Measurements from ENCODE around the gene PPM1E.

The PPM1E gene

DNA sequence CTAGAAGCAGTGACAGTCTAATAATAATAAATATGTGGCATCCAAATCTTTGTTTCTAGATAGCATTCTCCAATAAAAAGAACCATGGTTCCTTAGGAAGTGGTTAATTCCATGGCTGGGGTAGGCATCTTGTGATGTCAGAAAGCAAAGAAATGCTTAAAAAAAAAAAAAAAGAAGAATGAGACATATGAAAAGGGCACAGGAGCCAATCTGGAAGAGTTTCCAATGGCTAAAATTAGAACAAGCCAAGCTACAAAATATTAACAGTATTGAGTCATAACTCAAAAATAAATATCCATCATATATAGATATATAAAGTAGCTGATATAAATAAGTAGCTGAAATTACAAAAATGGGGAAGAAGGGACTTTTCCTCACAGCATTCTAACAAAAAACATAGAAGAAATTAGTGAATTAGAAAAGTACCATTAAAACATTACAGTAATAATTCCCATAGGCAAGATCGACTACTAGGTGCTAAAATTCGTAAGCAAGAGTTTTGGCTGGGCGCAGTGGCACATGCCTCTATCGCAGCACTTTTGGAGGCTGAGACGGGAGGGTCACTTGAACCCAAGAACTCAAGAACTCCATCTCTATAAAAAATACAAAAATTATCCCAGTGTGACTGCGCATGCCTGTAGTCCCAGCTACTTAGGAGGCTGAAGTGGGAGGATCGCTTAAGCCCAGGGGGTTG lies 239.7 kb downstream of the PPM1E start:
- Mint-ChIP-seq H3K9me3 (no peaks in the 10 kb centered on the region), H3K27ac (no peak overlapping the region), H3K4me1 (peaks cover 4% of the 10 kb centered on the region), H3K27me3 (no peaks in the 10 kb centered on the region), H3K4me3 (no peak overlapping the region), H3K36me3 (peaks cover 21% of the 10 kb centered on the region)
- CTCF ChIA-PET: interaction anchor here (0.6 to 0.8 kb wide), 2 partner anchors 16 to 436 kb away, joined by 3 read pairs; no protein-coding TSS in a partner anchor
- no peak for DNase-seq

DNA sequence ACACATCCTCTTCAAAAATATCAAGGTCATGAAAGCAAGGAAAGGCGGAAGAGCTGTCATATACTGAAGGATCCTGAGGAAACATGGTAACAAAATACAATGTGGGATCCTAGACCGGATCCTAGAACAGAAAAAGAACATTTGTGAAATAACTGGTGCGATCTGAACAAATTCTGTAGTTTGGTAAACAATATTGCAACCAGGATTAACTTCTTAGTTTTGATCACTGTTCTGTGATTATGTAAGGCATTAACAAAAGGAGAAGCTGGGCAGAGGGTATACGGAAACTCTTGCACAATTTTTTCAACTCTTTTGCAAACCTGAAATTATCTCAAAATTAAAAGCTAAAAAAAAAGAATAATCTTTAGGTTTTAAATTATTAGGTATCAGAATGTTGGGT lies 241.3 kb downstream of the PPM1E start:
- no peaks in the 10 kb centered on the region for H3K9me3 Mint-ChIP-seq
- no peak overlapping the region for H3K27ac Mint-ChIP-seq
- peaks cover 27% of the 10 kb centered on the region for H3K36me3 Mint-ChIP-seq
- H3K4me1 Mint-ChIP-seq: peaks cover 16% of the 10 kb centered on the region
- H3K4me3 Mint-ChIP-seq: no peak overlapping the region
- H3K27me3 Mint-ChIP-seq: no peaks in the 10 kb centered on the region
- CTCF ChIA-PET: no interaction called here
- DNase-seq: no peak

DNA sequence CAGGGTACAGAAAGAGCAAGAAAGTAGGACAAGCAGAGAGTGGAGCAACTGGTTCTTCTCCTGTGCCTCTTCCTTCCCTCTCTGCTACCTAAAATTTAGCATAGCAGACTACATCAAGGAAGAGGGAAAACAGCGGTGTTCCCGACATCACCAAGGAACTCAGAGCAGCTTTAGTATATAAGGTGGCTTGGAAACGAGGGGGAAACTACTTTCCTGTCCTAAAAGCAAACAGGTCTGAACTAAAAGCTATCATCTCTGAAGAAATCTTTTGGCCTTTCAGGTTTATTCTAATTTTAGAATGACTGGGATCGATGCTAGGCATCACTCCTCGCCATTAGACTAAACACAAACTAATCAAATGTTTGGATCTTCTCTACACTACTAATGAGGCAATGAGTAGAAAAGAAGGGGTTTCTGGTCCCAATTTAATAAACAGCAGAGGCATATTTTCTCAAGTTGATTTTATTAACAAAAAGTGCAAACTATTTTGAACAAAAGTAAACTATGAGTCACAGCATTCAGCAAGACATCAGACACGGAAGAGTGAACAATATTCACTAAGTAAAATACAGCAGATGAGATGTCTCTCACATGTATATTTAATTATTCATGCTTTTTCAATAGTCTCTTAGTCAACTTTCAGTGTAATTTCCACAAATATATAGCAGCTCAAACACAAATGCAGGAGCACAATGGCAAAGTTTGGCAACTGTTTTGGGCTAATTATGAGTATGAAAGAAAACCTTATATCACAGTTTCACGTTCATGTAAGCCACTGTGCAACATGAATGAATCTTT lies 242.3 kb downstream of the PPM1E start:
- H3K27me3 Mint-ChIP-seq: no peaks in the 10 kb centered on the region
- no peak for DNase-seq
- H3K4me3 Mint-ChIP-seq: no peak overlapping the region
- no peaks in the 10 kb centered on the region for H3K9me3 Mint-ChIP-seq
- H3K36me3 Mint-ChIP-seq: peaks cover 26% of the 10 kb centered on the region
- H3K4me1 Mint-ChIP-seq: peaks cover 19% of the 10 kb centered on the region
- no peak overlapping the region for H3K27ac Mint-ChIP-seq
- CTCF ChIA-PET: no interaction called here

DNA sequence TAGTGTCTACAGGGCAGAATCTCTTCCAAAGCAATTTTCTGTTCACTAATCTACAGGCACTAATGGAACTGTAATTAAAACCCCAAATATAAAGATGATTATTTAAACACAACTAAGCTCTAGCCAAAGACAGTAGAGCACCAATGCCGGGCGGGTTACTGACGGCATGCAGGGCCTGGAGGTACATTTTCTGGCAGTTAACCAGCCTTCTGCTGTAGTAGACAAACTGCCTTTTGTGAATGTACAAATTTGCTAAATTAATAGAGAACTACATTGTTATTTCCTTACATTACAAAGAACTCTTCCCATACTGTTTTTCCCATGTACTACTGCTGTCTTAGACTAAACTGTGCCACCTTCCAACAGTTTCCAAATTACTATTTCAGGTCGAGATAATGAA lies 243.2 kb downstream of the PPM1E start:
- Mint-ChIP-seq H3K27ac (no peak overlapping the region), H3K9me3 (no peaks in the 10 kb centered on the region), H3K36me3 (peaks cover 23% of the 10 kb centered on the region), H3K27me3 (no peaks in the 10 kb centered on the region), H3K4me1 (peaks cover 19% of the 10 kb centered on the region), H3K4me3 (no peak overlapping the region)
- CTCF ChIA-PET: no interaction called here
- no peak for DNase-seq

DNA sequence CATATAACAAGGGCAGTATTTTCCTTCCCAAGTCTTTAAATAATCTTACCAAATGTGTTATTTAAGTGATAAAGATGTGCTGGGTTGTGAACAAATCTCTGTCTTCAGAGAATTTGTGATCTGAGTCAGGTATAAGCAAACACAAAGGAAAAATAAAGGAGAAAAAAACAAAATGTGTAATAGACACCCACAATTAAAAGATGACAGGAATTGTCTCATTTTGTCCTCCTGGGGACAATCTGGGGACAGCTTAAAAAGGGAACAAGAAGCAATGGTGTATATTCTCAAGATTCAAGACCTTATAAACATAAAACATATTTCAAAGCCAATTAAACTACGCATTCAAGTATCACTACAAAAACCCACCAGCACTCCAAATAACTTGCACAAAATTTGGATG lies 243.8 kb downstream of the PPM1E start:
- Mint-ChIP-seq H3K4me1 (peaks cover 21% of the 10 kb centered on the region), H3K9me3 (no peaks in the 10 kb centered on the region), H3K27me3 (no peaks in the 10 kb centered on the region), H3K4me3 (no peak overlapping the region), H3K36me3 (peaks cover 22% of the 10 kb centered on the region), H3K27ac (no peak overlapping the region)
- DNase-seq: no peak
- CTCF ChIA-PET: no interaction called here

DNA sequence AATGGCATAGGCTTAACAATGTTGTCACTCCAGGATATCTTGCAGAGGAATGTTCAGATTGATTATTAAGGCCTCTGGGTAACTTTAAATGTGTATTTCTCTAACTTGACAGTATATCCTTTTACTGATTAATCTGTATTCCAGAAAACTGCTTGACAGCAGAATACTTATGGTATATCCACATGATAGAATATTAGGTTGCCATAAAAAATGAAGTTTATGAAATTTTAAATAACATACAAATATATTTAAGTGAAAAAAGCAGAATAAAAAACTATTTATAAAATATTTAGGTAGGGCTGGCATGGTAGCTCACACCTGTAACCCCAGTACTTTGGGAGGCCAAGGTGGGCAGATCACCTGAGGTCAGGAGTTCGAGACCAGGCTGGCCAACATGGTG lies 244.4 kb downstream of the PPM1E start:
- H3K4me1 Mint-ChIP-seq: peaks cover 24% of the 10 kb centered on the region
- no peak overlapping the region for H3K27ac Mint-ChIP-seq
- CTCF ChIA-PET: interaction anchor here (1.1 kb wide), 1 partner anchor 412 kb away, joined by 3 read pairs; no protein-coding TSS in a partner anchor
- no peak for DNase-seq
- H3K9me3 Mint-ChIP-seq: no peaks in the 10 kb centered on the region
- no peaks in the 10 kb centered on the region for H3K27me3 Mint-ChIP-seq
- H3K36me3 Mint-ChIP-seq: peaks cover 24% of the 10 kb centered on the region
- H3K4me3 Mint-ChIP-seq: no peak overlapping the region

DNA sequence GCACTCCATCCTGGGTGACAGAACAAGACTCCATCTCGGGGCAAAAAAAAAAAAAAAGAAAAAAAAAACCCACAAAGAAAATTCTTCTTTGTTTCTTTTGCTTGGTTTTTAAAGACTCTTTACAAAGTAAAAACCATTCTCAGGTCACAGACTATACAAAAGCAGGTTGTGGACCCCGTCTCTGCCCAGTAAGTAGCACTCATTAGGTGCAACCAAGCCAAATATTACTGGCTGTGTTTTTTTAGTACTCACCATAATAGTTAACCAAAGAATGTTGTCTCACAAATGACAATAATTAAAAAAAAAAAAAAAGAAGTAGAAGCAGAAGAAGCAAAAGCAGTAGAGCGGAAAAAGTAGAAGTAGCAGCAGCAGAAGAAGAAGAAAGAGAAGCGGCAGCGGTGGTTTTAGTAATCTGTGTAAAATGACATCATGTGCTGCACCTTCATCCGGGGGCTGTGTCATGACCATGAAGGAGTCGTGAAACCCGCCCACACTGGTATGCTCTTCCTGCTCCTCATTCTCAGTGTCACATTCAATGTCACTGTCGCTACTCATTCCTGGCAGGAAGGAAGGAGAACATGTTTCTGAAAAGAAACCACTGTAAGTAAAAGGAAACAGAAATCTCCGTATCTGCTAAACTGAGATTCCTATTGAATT lies 245.6 kb downstream of the PPM1E start:
- peaks cover 24% of the 10 kb centered on the region for H3K4me1 Mint-ChIP-seq
- CTCF ChIA-PET: interaction anchor here (0.7 to 4.7 kb wide), 4 partner anchors 26 to 482 kb away, joined by 3 to 29 read pairs (median 4); no protein-coding TSS in a partner anchor
- H3K36me3 Mint-ChIP-seq: peaks cover 23% of the 10 kb centered on the region
- H3K4me3 Mint-ChIP-seq: peak overlapping the region; percentile 74
- H3K9me3 Mint-ChIP-seq: no peaks in the 10 kb centered on the region
- no peaks in the 10 kb centered on the region for H3K27me3 Mint-ChIP-seq
- peak overlapping the region; percentile 96 for H3K27ac Mint-ChIP-seq
- DNase-seq: peak; percentile 86

DNA sequence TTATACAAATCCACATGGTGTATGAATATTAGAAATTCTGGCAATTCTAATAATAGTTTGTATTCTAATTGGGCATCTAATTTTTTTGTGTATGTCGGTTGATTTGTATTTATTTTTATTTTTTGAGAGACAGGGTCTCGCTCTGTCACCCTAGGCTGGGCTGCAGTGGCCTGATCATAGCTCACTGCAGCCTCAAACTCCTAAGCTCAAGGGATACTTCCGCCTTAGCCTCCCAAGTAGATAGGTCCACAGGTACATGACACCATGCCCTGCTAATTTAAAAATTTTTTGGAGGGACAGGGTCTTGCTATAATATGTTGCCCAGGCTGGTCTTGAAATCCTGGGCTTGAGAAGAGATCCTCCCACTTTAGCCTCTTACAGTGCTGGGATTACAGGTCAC lies 246.5 kb downstream of the PPM1E start:
- DNase-seq: no peak
- Mint-ChIP-seq H3K4me3 (no peak overlapping the region), H3K4me1 (peaks cover 24% of the 10 kb centered on the region), H3K27me3 (no peaks in the 10 kb centered on the region), H3K36me3 (peaks cover 21% of the 10 kb centered on the region), H3K27ac (peak overlapping the region; percentile 96), H3K9me3 (no peaks in the 10 kb centered on the region)
- CTCF ChIA-PET: interaction anchor here (4.7 to 5.3 kb wide), 2 partner anchors 291 to 482 kb away, joined by 29 to 35 read pairs; no protein-coding TSS in a partner anchor

DNA sequence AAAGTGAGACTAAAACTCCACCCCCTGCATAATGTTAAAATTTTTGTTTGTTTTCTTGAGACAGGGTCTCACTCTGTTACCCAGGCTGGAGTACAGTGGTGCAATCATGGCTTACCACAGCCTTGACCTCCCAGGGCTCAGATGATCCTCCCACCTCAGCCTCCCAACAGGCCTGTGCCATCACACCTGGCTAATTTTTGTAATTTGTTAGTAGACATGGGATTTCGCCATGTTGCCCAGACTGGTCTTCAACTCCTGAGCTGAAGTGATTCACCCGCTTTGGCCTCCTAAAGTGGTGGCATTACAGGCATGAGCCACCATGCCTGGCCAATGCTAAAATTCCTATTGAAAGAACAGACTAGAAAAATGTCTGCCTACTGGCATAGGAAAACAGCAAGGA lies 247.2 kb downstream of the PPM1E start:
- CTCF ChIA-PET: interaction anchor here (0.9 to 5.3 kb wide), 4 partner anchors 44 to 483 kb away, joined by 4 to 35 read pairs (median 16); no protein-coding TSS in a partner anchor
- Mint-ChIP-seq H3K9me3 (no peaks in the 10 kb centered on the region), H3K4me1 (peaks cover 24% of the 10 kb centered on the region), H3K36me3 (peaks cover 17% of the 10 kb centered on the region), H3K27me3 (no peaks in the 10 kb centered on the region), H3K27ac (no peak overlapping the region), H3K4me3 (no peak overlapping the region)
- DNase-seq: no peak

DNA sequence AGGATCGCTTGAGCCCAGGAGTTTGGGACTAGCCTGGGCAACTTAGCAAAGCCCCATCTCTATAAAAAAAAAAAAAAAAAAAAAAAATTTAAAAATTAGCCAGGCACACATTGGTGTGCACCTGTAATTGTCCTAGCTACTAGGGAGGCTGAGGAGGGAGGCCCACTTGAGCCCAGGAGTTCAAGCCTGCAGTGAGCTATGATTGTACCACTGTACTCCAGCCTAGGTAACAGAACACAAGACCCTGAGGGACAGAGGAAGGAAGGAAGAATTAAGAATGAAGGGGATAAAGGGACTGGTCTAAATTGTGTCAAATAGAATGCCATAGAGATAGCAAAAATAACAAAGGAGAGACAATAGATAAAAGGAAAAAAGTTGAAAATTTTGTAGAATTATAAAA lies 248.2 kb downstream of the PPM1E start:
- no peaks in the 10 kb centered on the region for H3K27me3 Mint-ChIP-seq
- H3K4me3 Mint-ChIP-seq: no peak overlapping the region
- no peaks in the 10 kb centered on the region for H3K9me3 Mint-ChIP-seq
- no peak overlapping the region for H3K27ac Mint-ChIP-seq
- no peak for DNase-seq
- peaks cover 13% of the 10 kb centered on the region for H3K36me3 Mint-ChIP-seq
- H3K4me1 Mint-ChIP-seq: peaks cover 24% of the 10 kb centered on the region
- CTCF ChIA-PET: interaction anchor here (0.6 to 5.3 kb wide), 6 partner anchors 45 to 1730 kb away, joined by 3 to 35 read pairs (median 4); no protein-coding TSS in a partner anchor

DNA sequence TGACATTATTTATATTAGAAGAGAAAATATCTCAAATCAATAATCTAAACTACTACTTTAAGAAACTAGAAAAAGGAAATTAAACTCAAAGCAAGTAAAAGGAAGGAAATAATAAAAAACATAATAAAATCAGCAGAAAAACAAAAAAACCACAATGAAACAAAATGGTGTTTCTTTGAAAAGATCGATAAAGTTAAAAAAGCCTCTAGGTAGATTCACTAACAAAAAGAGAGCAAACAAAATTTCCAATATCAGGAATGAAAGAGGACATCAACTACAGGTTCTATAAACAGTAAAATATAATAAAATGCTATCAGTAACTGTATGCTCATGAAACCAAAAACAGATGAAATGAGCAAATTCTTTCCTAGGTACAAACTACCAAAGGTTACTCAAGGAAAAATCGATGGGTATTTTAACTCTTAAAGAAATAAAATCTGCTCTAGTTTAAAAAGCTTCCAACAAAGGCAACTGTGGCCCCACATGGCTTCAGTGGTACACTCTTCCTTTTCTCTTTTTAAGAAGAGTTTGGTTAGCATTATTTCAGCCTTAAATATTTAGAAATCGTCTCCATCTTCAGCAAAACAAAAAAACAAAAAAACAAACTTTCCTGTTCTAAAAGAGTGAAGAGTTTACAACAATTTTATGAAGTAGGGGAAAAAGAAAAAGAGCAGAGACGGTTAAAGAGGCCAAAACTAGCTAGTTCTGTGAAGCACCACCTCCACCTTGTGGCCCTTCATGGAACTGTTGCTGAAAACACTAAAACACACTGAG lies 248.9 kb downstream of the PPM1E start:
- Mint-ChIP-seq H3K36me3 (peaks cover 10% of the 10 kb centered on the region), H3K4me3 (no peak overlapping the region), H3K4me1 (peaks cover 24% of the 10 kb centered on the region), H3K9me3 (no peaks in the 10 kb centered on the region), H3K27ac (peak overlapping the region; percentile 50), H3K27me3 (no peaks in the 10 kb centered on the region)
- peak; percentile 80 for DNase-seq
- CTCF ChIA-PET: interaction anchor here (0.7 to 5.3 kb wide), 8 partner anchors 287 to 485 kb away, joined by 4 to 35 read pairs (median 10); no protein-coding TSS in a partner anchor

DNA sequence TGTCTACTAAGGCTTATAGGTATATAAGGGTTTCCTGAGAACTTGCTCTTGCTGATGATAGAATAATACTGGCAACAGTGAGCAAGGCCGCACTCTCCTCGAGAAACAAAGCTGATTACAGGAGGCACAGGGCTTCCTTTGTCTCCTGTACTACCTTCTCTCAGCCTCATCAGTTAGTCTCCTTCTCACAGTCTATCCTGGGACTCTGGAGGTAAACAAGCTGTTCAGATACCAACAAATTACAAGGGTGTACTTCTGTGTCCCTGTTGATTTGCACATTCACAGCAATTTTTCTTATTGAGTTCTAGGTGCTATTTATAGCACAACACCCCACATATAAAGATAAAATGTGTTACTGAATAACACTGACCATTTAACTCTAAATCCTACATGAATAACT lies 252.3 kb downstream of the PPM1E start:
- Mint-ChIP-seq H3K9me3 (no peaks in the 10 kb centered on the region), H3K4me1 (peaks cover 6% of the 10 kb centered on the region), H3K27me3 (no peaks in the 10 kb centered on the region), H3K27ac (no peak overlapping the region), H3K36me3 (peaks cover 8% of the 10 kb centered on the region), H3K4me3 (no peak overlapping the region)
- no peak for DNase-seq
- CTCF ChIA-PET: interaction anchor here (0.6 kb wide), 1 partner anchor 103 kb away, joined by 3 read pairs; no protein-coding TSS in a partner anchor

DNA sequence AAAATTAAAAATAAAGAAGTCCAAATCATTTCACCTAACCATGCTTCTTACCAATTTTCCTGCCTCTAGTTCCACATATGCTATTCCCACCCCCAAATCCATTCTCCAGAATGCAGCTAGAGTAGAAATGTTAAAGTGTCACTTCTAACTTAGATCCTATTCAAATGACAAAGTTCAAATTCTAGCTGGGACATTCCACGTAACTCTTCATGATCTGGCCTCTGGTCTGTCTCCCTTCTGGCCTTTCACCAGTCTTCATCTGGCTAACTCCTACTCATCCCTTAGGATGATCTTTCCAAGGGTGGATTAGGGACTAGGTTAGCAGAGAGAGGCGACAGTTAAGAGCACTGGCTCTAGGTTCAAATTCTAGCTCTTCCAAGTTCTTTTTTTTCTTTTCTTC lies 253.1 kb downstream of the PPM1E start:
- CTCF ChIA-PET: no interaction called here
- peaks cover 8% of the 10 kb centered on the region for H3K36me3 Mint-ChIP-seq
- no peaks in the 10 kb centered on the region for H3K27me3 Mint-ChIP-seq
- H3K4me1 Mint-ChIP-seq: peaks cover 6% of the 10 kb centered on the region
- no peak overlapping the region for H3K4me3 Mint-ChIP-seq
- H3K9me3 Mint-ChIP-seq: no peaks in the 10 kb centered on the region
- DNase-seq: no peak
- no peak overlapping the region for H3K27ac Mint-ChIP-seq

DNA sequence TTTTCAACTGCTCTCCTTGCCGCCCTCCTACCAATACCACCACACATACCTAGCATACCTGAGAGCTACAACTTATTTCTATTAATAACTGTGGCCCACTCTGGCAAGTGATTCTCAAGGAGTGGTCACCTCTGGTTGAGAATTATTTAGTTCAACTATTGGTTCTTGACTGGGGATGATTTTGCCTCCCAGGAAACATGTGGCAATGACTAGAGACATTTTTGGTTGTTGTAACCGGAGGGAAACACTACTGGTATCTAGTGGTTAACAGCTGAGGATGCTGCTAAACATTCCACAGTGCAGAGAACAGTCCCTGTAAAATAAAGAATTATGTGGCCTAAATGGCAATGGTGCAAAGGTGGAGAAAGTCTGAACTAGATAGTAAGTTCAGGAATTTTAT lies 254.4 kb downstream of the PPM1E start:
- no peak for DNase-seq
- Mint-ChIP-seq H3K4me3 (no peak overlapping the region), H3K27ac (no peak overlapping the region), H3K4me1 (no peaks in the 10 kb centered on the region), H3K9me3 (no peaks in the 10 kb centered on the region), H3K27me3 (no peaks in the 10 kb centered on the region), H3K36me3 (peaks cover 12% of the 10 kb centered on the region)
- CTCF ChIA-PET: no interaction called here
